RPMI7951 (cell line): ENCODE results near the gene CATSPERB. TPM values are rescaled to one million over a fixed set of nuclear protein-coding genes. Genes with fewer than 3 reads are reported as not detected.
"Not testable (repeated sequence)": the region's sequence is repeated elsewhere in the genome, so short reads cannot be mapped to it uniquely, and the experiment has no call there.

Source experiments
- DNase-seq: peaks from one replicate; pipeline ENCODE4 v3.0.0-alpha.2; 2012; ENCODE audit warnings: low read depth
- total RNA-seq: library from RNA; depleted of rRNA; stranded (reverse); fragments of >200 nt; shearing (Covaris generic); gene quantifications from 2 replicates; pipeline ENCODE4 v1.2.3, GENCODE V29; 2014

The CATSPERB gene
- total RNA-seq, 1 experiment from 2014 or later, result not detected

DNA sequence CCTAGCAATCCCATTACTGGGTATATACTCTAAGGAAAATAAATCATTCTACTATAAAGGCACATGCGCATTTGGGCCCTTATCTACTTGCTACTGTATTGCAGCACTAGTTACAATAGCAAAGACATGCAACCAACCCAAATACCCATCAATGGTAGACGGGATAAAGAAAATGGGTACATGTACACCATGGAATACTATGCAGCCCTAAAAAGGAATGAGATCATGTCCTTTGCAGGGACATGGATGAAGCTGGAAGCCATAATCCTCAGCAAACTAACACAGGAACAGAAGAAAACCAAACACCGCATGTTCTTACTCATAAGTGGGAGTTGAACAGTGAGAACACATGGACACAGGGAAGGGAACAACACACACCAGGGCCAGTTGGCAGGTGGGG lies 54.2 kb downstream of the CATSPERB start:
- not testable (repeated sequence) for DNase-seq

DNA sequence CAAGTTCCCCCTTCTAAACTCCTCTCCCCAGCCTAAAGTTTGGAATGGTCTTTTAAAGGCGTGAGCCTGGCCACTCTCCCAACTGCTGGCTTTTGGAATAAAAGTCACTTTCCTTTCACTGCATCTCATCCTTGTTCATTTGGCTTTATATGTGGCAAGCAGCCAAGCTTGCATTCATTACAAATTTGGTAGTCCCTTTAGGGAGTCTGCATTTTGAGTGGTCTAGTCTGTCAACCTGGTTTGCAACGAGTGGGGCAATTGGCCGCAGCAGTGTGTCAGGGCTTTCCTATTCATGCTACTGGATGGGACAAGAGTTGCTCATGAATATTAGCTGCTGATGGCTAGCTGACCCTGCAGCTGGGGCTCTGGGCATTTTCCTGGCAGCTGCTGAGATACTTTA lies 57.0 kb downstream of the CATSPERB start:
- no peak for DNase-seq

DNA sequence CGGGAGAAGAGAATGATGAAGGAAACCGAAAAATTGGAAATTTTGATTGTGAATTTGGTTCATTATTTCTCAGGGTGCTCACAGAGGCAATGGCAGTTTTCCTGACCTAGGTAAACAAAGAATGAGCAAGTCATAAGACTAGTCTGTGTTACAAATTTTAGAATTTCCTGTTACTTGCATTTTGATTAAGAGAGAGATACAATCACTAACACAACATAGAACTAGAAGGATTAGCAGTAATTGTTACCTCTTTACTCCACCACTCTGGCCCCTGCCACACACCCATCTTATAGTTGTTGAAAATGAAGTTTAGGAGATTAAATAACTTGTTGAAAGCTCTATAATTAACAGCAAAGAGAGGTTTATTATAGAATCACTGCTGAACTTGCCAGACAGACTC lies 62.0 kb downstream of the CATSPERB start:
- no peak for DNase-seq

DNA sequence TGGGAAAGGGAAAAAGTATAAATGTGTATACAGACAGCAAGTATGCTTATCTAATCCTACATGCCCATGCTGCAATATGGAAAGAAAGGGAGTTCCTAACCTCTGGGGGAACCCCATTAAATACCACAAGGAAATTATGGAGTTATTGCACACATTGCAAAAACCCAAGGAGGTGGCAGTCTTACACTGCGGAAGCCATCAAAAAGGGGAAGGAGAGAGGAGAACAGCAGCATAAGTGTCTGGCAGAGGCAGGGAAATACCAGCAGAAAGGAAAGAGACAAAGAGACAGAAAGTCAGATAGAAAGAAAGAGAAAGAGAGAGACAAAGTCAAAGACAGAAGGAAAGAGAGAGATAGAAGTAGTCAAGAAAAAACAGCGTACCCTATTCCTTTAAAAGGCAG lies 64.8 kb downstream of the CATSPERB start:
- DNase-seq, result not testable (repeated sequence)

DNA sequence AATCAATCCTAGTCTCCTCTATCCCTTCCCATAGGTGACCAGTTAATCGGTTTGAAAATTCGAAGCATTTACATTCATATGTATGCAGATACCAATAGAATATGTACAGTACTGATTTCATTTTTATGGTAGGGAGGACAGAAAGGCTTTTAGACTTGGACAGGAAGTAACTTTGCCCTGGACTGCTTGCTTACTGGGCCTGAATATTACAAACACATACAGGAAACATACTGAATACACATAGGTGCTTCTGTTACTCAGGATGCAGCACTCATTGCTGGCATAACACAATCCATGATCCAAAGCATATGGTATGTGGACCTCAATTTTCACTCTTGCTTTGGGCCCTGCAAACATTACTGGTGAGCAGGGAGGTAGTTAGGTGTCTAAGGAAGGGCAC lies 71.1 kb downstream of the CATSPERB start:
- DNase-seq, result no peak

DNA sequence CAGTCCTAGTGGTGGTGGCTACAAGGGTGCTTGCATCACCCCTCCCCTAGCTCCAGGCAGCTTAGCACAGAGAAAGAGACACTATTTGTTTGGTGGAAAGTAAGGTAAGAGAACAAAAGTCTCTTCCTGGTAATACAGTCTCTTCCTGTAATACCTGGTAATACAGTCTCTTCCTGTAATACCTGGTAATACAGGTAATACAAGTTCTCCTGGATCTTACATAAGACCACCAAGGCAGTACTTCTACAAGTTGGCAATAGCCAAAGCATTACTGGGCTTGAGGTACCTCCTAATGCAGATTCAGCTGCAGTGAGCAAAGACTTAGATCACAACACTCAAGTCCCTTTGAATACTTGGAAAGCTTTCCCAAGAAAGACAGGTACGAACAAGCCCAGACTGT lies 77.0 kb downstream of the CATSPERB start:
- DNase-seq, result no peak

DNA sequence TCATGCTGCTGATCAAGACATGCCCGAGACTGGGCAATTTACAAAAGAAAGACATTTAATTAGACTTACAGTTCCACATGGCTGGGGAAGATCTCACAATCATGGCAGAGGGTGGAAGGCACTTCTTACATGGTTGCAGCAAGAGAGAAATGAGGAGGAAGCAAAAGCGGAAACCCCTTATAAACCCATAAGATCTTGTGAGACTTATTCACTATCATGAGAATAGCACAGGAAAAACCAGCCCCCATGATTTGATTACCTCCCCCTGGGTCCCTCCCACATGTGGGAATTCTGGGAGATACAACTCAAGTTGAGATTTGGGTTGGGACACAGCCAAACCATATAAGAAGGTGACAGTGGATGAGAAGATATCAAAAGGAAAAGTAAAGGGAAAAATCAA lies 78.4 kb downstream of the CATSPERB start:
- DNase-seq, result no peak

DNA sequence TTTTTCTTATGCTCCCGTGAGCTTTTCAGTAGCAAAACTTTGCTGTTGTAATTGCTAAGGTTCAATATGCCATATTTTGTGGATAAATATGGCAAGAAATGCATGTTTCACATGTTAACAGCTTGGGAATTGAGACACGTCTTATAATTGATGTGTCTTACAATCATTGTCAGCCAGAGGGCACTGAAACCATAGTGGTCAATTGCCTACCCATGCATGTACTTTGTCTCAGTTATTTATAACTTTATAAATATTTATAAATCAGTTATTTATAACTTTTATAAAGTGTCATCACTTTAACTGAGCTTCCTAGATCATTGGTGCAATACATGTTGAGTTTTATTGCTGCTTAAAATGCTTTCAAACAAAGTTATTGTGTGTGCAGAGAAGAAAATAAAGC lies 82.0 kb downstream of the CATSPERB start:
- peak; percentile 8 for DNase-seq

DNA sequence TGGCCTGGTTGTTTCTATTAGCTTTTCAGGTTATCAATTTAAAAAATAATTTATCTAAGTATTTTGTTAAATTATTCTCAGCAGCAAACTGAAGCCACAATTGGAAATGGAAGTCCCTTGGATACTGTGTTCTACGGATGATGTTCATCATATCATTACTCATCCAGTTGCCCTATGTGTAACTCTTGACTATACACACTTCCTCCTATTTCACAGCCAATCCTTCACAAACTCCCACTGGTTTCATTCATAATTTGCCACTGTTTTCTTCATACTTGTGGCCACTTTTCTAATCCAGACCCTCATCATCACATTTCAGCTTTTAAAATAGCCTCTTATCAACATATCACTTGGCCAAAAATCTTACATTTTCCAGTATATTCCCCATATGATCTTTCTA lies 84.0 kb downstream of the CATSPERB start:
- no peak for DNase-seq

DNA sequence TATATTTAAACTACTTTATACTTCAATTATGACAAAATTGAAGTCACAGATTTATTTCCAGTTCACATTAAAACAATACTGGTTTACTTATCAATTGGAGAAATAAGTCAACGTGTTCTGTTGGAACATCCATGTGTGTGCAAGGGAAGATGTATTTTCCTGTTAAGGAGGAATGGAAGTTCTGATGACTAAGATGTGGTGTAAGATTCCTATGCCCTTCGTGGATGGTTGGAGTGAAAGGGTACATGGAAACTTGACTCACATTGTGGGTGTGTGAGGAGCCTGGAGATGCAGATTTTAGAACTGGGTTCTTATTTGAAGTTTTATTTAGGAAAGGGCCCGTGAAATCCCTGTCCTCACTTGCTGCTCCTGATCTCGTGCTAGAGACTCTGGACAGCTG lies 95.3 kb downstream of the CATSPERB start:
- no peak for DNase-seq

DNA sequence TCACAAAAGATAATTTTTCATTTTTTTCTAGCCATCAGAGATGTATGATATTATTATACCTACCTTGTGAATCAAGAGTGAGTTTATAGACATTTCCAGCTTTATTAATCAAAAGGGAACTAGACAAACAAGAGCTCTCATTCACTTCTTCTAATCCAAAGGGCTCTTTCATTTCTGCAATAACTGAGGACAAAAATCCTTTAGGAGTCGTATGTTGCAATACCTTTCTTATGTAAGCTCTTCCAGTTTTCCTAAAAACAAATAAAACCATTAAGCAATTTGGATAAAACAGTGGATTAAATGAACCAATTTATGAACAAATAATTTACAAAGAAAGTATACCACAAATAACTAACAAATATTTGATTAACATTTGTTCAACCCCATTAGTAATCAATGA lies 107.1 kb downstream of the CATSPERB start:
- no peak for DNase-seq

DNA sequence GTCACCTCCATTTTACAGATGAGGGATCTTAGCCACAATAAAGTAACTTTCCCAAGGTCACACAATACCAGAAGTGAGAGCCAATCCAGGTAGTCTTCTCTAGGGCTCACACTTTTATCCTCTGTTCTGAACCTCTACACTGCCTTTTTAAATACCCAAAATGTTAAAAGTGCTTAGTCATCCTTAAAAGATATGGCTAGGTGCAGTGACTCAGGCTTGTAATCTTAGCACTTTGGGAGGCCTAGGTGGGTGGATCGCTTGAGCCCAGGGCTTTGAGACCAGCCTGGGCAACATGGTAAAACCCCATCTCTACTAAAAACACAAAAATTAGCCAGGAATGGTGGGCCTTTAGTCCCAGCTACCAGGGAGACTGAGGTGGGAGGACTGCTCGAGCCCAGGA lies 117.7 kb downstream of the CATSPERB start:
- DNase-seq, result no peak

DNA sequence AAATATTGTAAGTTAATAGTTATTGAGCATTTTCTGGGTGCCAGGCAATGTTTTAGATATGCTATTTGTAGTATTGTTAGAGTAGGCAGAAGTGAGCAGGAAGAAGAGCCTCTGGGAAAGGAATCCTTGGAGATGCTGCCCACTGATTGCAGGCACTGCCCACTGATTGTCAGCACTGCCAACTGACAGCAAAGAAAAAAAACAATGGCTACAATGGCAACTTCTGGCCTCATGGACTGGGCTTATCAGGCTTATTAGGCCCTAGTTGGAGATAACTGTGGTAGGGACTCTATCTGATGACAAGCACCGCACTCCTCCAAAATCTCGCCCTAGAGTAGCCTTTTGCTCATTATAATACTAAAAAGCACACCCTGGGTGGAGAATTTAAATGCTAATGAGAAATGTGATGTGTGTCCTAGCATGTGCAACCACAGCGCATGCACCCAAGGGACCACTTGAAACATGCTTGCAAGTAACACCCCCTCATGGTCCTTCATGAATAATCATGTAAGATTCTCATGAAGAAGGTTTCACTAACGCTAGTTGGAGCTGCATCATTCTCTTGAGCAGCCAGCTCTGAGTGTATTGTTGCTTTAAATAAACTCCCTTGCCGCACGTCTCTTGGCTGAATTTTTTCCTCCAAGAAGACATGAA lies 118.3 kb downstream of the CATSPERB start:
- no peak for DNase-seq

DNA sequence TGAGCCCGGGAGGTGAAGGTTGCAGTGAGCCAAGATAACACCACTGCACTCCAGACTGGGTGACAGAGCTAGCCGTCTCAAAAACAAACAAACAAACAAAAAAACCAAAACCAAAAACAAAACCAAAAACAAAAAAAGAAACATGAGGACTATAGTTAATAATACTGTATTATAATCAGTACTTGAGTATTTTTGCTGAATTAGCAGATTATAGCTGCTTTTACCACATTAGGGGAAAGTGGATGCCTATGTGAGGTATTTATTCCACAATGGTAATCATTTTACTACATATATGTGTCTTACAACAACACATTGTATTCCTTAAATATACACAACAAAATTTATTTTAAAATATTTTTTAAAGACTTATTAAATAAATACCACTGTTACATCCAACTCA lies 120.4 kb downstream of the CATSPERB start:
- DNase-seq, result no peak

DNA sequence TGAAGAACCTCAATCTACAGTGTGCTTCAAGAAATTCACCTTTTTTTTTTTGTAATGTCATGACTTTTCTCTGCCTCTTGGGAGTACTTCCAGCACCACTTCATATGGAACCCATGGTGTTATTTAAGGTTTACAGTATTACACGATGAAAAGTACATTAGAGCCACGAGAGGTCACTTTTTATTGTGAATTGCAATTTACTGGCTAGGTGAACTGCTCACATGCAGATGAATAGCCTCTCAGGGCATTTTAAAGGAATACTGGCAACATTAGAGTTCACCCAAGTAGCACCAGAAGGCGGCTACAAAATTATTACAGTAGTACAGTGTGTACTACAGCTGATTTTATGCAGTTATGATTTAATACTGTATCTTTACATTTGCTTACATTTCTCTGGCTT lies 122.7 kb downstream of the CATSPERB start:
- no peak for DNase-seq

DNA sequence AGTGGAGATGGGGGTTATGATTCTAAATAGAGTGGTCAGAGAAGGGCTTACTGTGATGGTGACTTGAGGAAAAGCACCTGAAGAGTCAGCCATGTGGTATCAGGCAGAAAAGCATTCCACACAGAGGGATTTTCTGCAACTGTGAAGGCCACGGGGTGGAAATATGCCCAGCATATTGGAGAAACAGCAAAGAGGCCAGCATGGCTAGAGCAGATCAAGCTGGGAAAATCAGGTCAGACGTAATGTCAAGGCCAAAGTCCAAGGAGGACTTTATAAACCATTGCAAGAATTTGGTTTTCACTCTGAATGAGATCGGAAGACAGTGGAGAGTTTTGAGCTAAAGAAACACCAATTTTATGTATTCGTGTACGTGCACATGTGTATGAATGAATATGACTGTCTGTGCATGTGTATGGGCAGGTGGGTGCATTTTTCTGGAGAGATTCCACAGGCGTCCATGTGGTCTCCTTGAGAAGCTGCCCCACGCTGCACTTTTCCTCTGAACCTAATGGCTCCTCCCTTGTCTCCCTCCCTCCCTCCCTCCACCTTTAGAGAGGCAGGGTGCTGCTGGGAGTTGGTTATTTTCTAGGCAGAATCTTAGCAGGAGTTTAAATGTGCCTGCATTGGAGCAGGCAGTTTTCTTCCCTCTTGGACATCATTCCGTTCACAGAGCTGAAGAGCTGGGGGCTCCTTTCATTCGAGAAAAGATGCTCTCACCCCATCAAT lies 124.4 kb downstream of the CATSPERB start:
- DNase-seq, result no peak

DNA sequence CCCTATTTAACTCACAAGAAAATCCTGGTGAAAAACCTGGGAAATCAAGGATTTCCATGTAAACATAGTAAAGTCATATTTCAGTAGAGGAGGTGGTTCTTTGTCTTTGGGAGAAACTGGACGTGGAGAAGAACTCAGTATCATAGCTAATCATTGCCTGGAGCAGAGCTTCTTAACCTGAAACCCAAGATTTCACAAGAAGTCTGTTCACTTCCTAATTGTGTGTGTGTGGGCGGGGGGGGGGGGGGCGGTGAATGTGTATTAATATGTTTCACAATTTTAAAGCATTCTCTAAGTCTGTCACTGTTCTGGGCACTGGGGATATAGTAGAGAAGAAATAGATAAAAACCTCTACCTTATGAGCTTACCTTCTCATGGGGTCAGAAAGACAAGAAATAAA lies 125.0 kb downstream of the CATSPERB start:
- DNase-seq, result no peak

DNA sequence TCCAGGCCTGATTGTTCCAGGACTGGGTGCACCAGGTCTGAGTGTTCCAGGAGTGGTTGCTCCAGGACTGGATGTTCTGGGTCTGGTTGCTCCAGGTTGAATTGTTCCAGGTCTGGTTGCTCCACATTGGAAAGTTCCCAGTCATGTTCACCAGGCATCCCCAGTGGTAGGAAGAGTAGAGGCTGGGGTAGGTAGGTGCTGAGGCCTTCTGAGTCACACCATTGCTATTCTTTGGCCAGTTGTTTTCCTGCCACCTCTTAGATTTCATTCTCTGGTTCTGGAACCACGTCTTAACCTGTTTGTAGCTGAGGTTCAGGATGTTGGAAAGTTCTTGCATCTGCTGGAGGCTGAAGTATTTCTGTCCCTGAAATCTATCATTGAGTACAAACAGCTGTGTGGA lies 127.3 kb downstream of the CATSPERB start:
- not testable (repeated sequence) for DNase-seq

DNA sequence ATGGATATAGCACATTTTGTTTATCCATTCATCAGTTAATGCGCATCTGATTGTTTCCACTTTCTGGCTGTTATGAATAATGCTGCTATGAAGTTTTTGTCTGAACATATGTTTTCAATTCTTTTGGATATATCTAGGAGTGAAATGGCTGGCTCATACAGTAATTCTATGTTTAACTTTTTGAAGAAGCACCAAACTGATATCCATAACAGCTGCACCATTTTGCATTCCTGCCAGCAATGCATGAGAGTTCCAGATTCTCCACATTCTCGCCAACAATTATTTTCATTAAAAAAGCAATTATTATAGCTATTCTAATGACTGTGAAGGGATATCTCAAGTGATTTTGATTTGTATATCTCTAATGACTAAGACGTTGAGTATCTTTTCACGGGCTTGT lies 131.9 kb downstream of the CATSPERB start:
- DNase-seq, result no peak

DNA sequence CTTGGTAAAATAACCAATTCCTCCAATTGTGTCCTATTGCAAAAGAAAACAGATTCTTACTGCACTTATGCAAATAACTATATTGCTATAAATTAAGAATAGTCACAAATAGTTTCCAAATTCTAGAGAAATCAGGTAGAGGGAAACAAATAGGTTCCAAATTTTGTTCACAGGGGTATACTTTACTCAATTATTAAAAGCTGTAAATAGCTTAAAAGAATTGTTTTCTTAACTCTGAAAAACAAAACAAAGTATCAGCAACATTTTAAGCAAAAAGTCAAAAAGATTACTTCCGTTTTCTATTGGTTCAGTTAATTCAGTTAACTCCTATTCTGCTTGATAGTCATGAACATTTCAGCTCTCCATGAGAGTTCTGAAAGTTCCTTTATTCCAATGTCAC lies 136.2 kb downstream of the CATSPERB start:
- DNase-seq, result no peak

DNA sequence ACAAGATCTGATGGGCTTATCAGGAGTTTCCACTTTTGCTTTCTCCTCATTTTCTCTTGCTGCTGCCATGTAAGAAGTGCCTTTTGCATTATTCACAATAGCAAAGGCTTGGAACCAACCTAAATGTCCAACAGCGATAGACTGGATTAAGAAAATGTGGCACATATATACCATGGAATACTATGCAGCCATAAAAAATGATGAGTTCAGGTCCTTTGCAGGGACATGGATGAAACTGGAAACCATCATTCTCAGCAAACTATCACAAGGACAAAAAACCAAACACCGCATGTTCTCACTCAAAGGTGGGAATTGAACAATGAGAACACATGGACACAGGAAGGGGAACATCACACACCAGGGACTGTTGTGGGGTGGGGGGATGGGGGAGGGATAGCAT lies 137.9 kb downstream of the CATSPERB start:
- DNase-seq, result not testable (repeated sequence)

DNA sequence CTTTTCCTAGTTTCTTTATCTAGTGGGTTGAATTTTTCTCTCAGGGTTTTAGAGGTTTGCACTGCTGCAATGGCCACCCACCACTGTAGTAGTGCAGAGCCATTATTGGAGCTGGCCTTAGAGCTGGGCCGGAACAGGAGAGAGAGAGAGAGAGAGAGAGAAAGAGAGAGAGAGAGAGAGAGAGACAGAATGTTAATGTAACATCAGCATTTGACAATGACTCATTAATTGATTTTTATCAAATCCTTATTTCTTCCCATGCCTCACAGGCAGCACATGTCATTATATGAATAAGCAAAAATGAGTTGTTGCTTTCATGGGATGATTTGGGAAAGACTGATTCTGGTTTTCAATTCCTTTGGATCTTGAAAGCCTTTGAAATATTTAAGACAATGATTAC lies 145.5 kb downstream of the CATSPERB start:
- DNase-seq, result no peak

DNA sequence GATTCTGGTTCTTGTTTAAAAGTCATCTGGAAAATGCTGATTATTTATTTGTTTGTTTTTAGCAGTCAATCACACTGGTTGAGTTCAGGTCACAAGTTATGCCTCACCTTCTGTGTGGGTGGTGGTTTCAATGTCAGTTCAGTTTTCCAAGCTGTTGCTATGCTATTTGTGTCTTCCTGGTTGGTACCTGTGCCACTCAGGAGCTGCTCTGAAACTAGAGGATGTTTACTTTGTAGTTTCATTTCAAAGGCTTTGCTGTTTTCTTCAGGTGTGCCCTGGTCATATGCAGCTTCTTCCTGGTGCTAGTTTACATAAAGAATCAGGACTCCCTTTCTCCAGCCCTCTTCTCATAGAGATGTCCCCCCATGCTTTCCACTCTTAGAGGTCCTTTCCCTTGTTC lies 146.0 kb downstream of the CATSPERB start:
- no peak for DNase-seq

DNA sequence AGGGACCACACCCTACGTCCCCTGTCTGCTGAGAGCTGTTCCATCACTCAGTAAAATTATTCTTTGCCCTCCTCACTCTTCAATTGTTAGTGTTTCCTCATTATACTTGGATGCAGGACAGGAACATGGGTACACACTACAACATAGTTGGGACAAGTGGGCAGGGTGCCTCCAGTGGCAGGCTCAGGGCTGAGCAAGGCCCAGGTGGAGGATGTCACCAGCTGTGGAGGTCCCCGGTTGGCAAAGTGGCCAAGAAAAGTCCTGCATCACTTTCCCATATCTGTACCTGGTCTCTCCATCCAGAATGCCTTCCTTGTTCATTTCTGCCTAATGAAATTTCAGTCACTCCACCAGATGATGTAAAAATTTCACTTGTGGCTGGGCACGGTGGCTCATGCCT lies 149.1 kb downstream of the CATSPERB start:
- no peak for DNase-seq
